Mononuclear cell (primary cell): Measurements from ENCODE around the gene CTNNA1. TPM values are rescaled to one million over a fixed set of nuclear protein-coding genes. Genes with fewer than 3 reads are reported as not detected.
"Not testable (repeated sequence)": the region's sequence is repeated elsewhere in the genome, so short reads cannot be mapped to it uniquely, and the experiment has no call there.

Source experiments
- H3K27me3 ChIP-seq: 2 replicates; pipeline ENCODE4 v1.6.0; 2011; ENCODE audit warnings: low read length, control low read depth; ENCODE audit not compliant: insufficient read depth
- H3K4me1 ChIP-seq: 2 replicates; pipeline ENCODE4 v1.5.1; 2011; ENCODE audit warnings: mild to moderate bottlenecking, low read length, control low read depth; ENCODE audit not compliant: insufficient read depth
- H3K4me3 ChIP-seq: 2 replicates; pipeline ENCODE4 v1.5.1; 2011; ENCODE audit warnings: mild to moderate bottlenecking, low read length, moderate library complexity
- H3K9me3 ChIP-seq: 2 replicates; pipeline ENCODE4 v1.5.1; 2011; ENCODE audit warnings: low read depth, mild to moderate bottlenecking, control low read depth, low read length
- total RNA-seq: library from RNA; depleted of rRNA; stranded (reverse); fragments of >200 nt; gene quantifications from one replicate; pipeline ENCODE4 v1.2.3, GENCODE V29; 2012

The CTNNA1 gene
- total RNA-seq, 1 donor = 67.2 TPM

GRCh38 chr5:138717399-138717798, 35.8 kb upstream of the CTNNA1 start:
- H3K9me3 ChIP-seq = no peaks in the 10 kb centered on the region

GRCh38 chr5:138719811-138720210, 33.4 kb upstream of the CTNNA1 start:
- H3K4me1 ChIP-seq = no peaks in the 10 kb centered on the region
- H3K27me3 ChIP-seq = no peaks in the 10 kb centered on the region
- H3K4me3 ChIP-seq = no peak overlapping the region
- H3K9me3 ChIP-seq = no peaks in the 10 kb centered on the region

More at GRCh38 chr5:138717399-138717798, 35.8 kb upstream of the CTNNA1 start:
- Histone ChIP-seq H3K27me3 (no peaks in the 10 kb centered on the region), H3K4me1 (no peaks in the 10 kb centered on the region), H3K4me3 (no peak overlapping the region)

DNA sequence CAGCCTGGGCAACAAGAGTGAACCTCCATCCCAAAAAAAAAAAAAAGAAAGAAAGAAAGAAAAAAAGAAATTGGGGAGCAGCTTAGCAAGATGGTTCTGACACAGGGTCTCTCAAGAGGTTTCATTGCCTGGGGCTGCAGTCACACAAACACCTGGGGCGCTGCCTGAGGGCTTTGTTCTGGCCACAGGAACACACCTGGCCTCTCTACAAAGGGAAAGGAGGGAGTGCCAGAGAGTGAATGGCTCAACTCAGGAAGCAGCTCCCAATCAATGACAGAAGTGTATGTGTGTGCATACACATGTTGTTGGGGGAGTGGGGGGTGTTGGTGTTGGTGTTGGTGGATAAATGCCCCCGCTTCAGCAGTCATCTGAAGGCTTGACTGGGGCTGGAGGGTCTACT, 32.4 kb upstream of the CTNNA1 start:
- H3K4me3 ChIP-seq = no peak overlapping the region
- no peaks in the 10 kb centered on the region for H3K27me3 ChIP-seq
- H3K9me3 ChIP-seq = no peaks in the 10 kb centered on the region
- no peaks in the 10 kb centered on the region for H3K4me1 ChIP-seq

DNA sequence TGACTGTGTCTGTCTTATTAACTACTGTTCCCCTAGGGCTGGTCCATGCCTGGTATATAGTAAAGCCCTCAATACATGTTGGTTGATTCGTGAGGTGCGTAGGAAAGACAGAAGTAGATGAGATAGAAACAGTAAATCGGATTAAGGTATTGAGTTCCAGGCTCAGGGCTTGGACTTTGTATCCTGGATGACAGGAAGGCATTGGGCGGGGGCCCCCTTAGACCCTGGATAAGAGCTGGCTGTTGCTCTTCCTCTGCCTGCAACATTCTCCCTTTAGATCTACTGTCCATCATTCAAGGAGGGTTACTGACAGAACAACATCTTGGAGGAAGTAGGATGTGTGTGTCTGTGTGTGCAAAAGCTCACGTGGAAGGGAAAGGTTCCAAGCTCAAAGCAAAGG, 31.2 kb upstream of the CTNNA1 start:
- H3K4me1 ChIP-seq = no peaks in the 10 kb centered on the region
- H3K4me3 ChIP-seq = no peak overlapping the region
- H3K27me3 ChIP-seq = no peaks in the 10 kb centered on the region
- no peaks in the 10 kb centered on the region for H3K9me3 ChIP-seq

- Histone ChIP-seq H3K9me3 (no peaks in the 10 kb centered on the region), H3K27me3 (no peaks in the 10 kb centered on the region), H3K4me1 (no peaks in the 10 kb centered on the region), H3K4me3 (no peak overlapping the region)
Observed at GRCh38 chr5:138722544-138723177, 30.6 kb upstream of the CTNNA1 start.

DNA sequence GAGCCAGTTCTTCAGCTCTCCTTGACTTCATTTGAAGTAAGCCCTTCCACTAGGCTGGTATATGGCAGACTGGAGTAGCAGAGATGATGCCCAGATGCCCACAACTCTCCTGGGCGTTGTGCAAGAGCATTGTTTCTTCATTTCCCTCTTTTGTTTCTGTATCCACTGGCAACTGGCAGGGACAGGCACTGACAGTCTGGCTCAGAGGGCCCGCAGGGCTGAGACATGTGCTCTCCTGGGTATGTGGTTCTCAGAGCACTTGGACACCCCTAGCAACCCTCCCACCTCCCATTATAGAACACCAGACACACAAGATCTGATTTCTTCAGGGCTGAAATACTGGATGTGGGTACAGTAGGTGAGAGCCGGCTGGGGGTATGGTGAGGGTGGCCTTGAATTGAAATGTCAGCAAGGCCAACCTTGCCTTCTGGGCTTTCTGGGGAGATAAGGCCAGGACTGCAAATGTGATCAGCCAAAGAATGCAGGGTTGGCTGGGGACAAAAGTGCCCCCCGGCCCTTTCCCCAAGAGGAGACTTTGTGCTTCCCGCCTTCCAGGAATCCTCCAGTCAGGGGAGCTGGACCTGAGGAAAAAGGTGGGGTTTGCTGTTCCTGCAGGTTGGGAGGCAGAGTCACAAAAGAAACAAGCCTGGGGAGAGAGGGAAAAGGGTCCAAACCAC, 28.6 kb upstream of the CTNNA1 start:
- H3K4me3 ChIP-seq = no peak overlapping the region
- H3K4me1 ChIP-seq = no peaks in the 10 kb centered on the region
- no peaks in the 10 kb centered on the region for H3K9me3 ChIP-seq
- no peaks in the 10 kb centered on the region for H3K27me3 ChIP-seq

GRCh38 chr5:138725153-138725817, 27.9 kb upstream of the CTNNA1 start:
- H3K9me3 ChIP-seq = no peaks in the 10 kb centered on the region
- no peaks in the 10 kb centered on the region for H3K27me3 ChIP-seq
- H3K4me3 ChIP-seq = no peak overlapping the region
- no peaks in the 10 kb centered on the region for H3K4me1 ChIP-seq

DNA sequence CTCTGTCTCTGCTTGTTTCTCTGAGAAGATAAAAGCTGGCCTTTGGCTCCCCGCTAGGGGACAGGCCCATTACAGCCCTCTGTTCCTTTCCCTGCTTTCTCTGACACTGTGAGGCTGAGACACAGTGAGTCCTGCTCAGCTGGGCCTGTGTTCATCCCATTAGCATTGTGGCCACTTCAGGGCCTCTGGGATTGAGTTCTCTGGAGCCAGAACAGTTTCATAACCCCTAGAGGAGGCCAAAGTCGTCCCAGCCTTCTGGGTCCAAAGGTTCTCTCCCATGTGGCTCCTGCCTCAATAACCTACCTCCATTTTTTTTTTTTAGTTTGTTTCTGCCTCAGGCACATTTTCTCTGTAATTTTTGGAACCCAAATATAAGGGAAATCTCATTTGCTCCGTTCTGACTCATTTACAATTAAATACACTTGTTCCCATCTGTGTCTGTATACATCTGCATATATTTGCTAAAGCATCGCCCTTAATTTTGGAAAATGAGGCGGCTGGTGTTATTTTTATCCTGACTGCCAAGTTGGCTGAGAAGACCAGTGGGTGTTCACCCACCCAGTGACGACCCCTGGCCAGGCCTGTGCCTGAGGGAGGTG, 27.3 kb upstream of the CTNNA1 start:
- no peaks in the 10 kb centered on the region for H3K9me3 ChIP-seq
- no peaks in the 10 kb centered on the region for H3K4me1 ChIP-seq
- no peak overlapping the region for H3K4me3 ChIP-seq
- H3K27me3 ChIP-seq = no peaks in the 10 kb centered on the region

- no peaks in the 10 kb centered on the region for H3K9me3 ChIP-seq
Observed at GRCh38 chr5:138726848-138727247, 26.4 kb upstream of the CTNNA1 start.

DNA sequence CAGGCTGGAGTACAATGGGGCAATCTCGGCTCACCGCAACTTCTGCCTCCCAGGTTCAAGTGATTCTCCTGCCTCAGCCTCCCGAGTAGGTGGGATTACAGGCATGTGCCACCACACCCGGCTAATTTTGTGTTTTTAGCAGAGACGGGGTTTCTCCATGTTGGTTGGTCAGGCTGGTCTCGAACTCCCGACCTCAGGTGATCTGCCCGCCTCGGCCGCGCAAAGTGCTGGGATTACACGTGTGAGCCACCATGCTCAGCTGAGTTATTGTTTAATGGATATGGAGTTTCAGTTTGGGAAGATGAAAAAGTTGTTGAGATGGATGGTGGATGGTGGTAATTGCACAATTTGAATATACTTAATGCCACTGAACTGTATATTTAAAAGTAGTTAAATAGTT, 22.7 kb upstream of the CTNNA1 start:
- not testable (repeated sequence) for H3K27me3 ChIP-seq, H3K4me3 ChIP-seq, H3K9me3 ChIP-seq, H3K4me1 ChIP-seq

More at GRCh38 chr5:138726848-138727247, 26.4 kb upstream of the CTNNA1 start:
- Histone ChIP-seq H3K4me1 (no peaks in the 10 kb centered on the region), H3K4me3 (no peak overlapping the region), H3K27me3 (no peaks in the 10 kb centered on the region)

DNA sequence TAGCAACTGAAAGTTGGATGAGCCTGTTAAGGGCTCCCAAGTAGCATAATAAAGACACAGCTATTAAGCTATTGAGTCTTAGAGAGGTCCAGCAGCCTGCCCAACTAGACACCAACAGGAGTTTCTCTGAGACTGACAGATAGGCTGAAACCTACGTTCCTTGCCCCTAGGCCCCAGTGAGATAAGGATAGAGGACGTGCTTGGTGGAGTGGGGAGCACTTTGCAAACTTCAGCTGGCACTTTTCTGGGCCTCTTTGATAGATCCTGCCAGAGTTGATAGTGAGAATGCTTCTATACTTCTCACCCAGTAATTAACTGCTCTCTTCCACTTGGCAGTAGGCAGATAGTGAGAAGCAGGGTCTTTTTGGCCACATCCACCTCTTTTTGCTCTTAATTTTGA, 20.8 kb upstream of the CTNNA1 start:
- no peaks in the 10 kb centered on the region for H3K27me3 ChIP-seq
- H3K9me3 ChIP-seq = no peaks in the 10 kb centered on the region
- no peaks in the 10 kb centered on the region for H3K4me1 ChIP-seq
- no peak overlapping the region for H3K4me3 ChIP-seq

- no peaks in the 10 kb centered on the region for H3K27me3 ChIP-seq
- H3K4me1 ChIP-seq = no peaks in the 10 kb centered on the region
- H3K4me3 ChIP-seq = no peak overlapping the region
- H3K9me3 ChIP-seq = no peaks in the 10 kb centered on the region
Observed at GRCh38 chr5:138732933-138733332, 20.3 kb upstream of the CTNNA1 start.

DNA sequence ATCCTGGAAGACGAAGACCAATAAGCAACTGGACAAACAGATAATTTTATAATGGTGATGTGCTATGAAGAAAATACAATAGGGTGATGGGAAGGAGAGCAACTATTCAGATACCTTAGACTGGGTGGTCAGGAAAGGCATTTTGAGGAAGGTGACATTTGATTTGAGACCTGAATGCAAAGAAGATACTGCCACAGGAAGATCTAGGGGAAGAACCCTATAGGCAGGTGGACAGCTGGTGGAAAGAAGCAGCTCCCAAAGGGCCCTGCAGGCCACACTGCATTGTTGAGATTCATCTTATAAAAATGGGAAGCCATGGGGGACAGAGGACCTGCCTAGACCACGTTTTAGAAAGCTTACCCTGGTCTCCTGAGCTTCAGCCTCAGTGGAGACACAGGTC, 19.7 kb upstream of the CTNNA1 start:
- H3K9me3 ChIP-seq = no peaks in the 10 kb centered on the region
- no peaks in the 10 kb centered on the region for H3K27me3 ChIP-seq
- H3K4me3 ChIP-seq = no peak overlapping the region
- no peaks in the 10 kb centered on the region for H3K4me1 ChIP-seq

DNA sequence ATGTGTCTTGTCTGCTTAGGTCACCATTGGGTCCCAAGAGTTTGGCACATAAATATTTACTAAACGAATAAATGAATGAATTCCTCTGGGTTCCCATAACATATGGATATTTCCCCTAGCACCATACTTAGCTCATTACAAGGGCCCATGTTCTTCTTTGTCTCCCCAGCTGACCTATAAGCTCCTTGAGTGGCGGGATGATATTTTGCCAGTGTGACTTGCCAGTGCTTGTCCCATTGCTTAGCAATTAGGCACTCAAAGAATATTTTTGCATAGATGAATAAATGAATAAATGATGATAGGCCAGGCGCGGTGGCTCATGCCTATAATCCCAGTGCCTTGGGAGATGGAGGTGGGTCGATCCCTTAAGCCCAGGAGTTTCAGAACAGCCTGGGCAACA, 16.9 kb upstream of the CTNNA1 start:
- no peaks in the 10 kb centered on the region for H3K9me3 ChIP-seq
- no peaks in the 10 kb centered on the region for H3K4me1 ChIP-seq
- no peaks in the 10 kb centered on the region for H3K27me3 ChIP-seq
- no peak overlapping the region for H3K4me3 ChIP-seq

DNA sequence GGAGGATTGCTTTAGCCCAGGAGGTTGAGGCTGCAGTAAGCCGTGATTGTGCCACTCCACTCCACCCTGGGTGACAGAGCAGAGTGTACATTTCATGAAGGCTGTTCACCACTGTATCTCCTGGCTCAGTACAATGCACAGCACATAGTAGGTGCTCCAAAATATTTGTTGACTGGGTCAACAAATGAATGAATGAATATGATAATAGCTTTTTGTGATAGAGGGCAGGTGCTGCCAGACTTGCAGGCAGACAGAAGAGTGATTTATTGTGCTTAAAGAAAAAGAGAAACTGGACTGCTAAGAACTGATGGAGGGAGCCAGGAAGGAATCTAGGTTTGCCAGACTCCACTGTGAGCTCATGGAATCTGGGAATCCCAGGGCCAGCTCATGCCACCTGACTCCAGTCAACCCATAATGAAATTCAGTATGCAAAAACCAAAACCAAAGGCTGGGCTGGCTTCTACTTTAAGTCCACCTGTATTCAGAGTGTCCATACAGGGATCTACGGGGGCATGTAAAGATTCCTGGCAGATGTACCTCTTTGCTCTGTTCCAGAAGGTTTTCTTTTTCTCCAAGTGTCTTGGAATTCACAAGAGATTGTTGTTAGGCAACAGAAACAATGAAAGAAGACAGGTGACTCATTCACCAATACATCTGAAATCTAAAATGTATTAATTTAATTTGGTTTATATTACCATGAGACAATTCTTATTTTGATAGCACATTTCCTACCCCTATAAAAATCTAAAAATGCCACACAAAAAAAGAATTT, 15.5 kb upstream of the CTNNA1 start:
- no peak overlapping the region for H3K4me3 ChIP-seq
- H3K9me3 ChIP-seq = no peaks in the 10 kb centered on the region
- H3K27me3 ChIP-seq = no peaks in the 10 kb centered on the region
- peaks cover 12% of the 10 kb centered on the region for H3K4me1 ChIP-seq
